ENCODE measurements around the gene ABCB9.

ABCB9 gene

GRCh38 chr12:122994781-122995502 is 28.7 kb upstream of the ABCB9 start:
- DNase-seq: no peak

DNA sequence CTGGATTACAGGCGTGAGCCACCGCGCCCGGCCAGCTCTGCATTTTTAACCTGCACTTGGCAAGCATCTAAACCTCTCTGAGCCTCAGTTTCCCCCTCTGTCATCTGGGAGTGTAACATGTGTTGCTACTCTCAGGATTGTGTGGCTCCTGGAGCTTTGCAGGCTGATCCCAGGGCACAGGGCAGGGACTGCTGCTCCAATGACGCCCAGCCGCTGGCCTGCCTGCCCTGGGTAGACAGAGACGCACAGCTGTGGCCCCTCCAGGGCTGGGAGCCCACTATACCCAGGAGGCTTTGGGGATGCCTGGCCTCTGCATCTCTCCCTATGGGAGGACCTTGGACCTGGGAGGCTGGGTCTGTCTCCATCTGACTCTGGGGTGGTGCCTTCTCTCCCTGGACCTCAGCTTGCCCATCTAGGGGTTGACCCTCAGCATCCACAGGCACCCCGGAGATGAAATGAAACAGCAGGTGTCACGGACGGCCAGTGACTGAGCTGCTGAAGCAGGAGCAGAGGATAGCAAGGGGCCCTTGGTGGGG is 27.9 kb upstream of the ABCB9 start:
- no peak for DNase-seq

DNA sequence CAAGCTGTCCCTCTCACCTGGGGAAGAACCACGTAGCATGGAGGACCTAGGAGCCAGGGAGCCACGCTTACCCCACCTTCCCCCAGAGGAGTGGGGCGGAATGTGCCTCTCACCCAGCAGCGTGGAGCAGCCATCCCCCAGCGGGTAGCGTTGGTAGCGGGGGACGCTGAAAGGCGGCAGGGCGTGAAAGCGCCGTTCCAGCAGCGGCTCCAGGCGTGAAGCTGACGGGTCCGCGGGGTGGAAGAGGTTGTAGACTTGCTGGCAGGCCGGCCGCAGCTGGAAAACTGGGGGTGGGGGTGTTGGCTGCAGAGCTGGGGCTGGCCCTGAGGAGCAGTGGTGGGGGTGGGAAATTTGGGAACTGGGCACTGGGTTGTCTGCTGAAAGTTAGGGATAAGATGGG is 26.1 kb upstream of the ABCB9 start:
- no peak for DNase-seq

- DNase-seq: no peak
Measured at GRCh38 chr12:122991623-122992275, 25.5 kb upstream of the ABCB9 start.

DNA sequence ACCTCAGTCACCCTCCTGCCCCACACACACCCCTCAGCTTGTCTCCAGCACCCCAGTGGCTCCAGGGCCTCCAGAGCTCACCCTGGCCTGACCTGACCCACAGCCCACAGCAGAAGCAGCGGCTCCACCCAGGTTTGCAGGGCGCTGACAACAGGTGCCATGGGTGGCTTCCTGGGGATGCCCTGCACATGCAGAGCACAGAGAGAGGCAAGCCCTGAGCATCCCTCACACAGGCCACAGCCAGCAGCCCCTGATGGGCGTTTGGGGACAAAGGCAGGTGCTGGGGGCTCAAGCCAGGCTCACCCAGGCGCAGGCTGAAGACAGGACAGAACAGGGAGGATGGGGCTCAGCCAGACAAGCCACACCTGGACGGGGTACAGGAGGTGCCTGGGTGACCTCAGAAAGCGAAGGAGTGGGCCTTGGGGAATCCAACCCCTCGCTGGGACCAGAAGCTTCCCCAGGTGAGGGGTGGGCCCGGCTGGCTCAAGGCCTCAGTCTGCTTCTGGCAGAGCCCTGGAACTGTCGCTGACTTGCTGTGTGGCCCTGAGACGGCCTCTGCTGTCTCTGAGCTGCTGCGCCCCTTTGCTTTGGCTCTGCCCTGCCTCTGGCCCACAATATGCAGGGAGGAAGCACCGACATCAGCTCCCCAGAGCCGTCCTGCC is 24.8 kb upstream of the ABCB9 start:
- no peak for DNase-seq

GRCh38 chr12:122990561-122990960 is 24.3 kb upstream of the ABCB9 start:
- no peak for DNase-seq

- no peak for DNase-seq
Measured at GRCh38 chr12:122989874-122990419, 23.7 kb upstream of the ABCB9 start.

DNA sequence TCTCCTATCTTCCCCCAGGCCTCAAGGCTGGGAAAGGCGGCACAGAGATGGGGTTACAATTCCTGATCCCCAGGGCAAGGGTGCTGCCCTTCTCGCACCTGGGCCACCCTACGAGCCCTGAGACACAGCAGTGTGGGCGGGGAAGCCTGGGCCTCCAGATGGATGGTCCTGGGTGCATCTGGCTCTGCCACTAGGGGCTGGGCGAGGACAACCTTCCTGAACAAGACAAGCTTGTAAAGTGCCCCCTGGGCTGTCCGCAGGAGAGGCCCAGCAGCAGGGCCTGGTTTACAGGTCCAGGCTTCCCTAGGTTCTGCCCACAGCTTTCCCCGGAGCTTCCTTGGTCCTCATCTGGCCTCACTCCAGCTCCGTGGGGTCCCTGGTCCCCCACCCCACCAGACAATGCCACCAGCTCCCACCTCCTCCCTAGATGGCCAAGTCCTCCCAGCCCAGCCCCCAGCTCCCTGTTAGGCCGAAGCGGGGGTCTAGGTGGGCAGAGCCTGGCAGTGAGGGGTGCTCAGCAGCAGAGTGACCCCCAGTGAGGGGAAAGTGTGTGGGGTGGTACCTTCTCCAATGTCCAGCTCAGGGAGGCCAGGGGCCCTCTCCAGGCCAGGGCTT is 23.1 kb upstream of the ABCB9 start:
- no peak for DNase-seq

DNA sequence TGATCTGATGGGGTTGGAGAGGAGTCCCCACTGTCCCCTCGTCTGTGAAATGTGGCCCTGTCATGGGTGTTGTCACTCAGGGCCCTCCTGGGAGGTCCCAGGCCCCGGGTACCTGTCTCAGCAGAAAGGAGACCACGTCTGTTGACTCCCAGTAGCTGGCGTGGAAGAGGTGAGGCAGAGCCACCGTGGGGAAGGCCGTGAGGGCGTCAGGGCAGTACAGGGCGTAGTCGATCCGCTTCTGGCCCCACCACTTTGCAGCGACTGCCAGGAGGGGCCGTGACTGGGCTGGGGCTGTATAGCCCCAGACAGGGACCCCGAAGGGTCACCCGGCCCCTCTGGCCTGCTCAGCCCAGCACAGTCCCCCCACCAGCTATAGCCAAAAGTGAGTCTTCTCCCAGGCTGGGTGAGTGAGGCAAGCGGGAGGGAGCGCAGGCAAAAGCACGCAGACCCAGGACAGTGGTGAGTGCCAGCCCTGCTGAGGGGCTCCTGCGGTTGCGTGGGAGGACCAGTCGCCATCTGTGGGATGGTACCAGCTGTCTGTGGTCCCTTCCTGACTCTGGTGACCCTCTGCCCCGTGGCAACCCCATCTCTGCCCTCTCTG is 22.4 kb upstream of the ABCB9 start:
- no peak for DNase-seq

DNA sequence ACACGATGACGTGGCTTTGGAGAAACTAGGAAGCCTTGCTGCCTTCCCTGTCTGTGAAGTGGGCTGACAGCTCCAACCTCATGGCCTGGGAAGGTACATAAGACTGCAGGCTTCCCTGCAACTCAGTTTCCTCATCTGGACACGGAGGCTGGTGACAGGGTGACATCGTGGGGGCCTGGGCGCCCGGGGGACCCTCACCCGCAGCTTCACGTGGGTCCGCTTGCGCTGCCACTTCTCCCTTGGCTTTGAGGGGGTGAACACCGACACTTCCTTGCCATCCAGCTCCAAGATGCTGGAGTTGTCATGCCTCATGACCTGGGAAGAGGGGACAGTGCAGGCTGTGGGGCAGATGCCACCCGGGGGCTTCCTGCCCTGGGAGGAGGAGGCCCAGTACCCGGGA is 21.8 kb upstream of the ABCB9 start:
- no peak for DNase-seq

DNA sequence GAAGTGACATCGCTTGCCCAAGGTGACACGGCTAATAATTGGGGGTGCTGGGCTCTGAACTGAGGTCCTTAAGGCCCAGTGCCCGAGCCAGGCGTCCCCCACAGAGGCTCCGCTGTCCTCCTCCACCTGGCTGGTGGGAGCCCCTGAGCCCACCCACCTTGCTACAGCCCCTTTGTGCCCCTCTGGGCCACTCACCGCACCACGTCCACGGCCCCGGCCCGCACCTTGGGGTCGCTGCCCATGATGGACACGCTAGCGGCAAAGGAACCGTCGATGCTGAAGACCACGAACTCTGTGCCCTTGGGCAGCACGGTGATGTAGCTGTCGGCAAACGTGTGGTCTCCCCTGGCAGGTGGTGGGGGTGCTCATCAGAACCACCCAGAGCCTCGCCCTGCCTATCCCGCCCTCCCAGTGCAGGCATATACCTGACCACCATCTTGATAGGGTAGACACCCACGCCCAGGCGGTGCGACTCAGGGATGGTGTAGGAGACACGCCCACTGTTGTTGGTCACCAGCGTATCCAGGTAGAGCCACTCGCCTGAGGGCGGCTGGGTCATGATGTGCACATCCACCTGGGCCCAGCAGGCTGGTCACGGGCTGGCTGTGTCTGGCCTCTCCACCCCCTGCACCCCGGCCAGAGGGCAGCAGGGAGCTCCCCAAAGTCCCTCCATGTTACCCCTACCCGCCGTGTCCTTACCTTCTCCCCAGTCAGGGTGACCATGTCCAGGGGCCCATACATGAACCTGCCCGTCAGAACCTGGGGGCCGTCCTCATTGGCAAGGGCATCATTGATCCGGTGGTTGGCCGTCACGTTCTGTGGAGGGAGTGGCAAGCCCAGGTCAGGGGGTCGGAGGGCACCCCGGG is 21.1 kb upstream of the ABCB9 start:
- no peak for DNase-seq

DNA sequence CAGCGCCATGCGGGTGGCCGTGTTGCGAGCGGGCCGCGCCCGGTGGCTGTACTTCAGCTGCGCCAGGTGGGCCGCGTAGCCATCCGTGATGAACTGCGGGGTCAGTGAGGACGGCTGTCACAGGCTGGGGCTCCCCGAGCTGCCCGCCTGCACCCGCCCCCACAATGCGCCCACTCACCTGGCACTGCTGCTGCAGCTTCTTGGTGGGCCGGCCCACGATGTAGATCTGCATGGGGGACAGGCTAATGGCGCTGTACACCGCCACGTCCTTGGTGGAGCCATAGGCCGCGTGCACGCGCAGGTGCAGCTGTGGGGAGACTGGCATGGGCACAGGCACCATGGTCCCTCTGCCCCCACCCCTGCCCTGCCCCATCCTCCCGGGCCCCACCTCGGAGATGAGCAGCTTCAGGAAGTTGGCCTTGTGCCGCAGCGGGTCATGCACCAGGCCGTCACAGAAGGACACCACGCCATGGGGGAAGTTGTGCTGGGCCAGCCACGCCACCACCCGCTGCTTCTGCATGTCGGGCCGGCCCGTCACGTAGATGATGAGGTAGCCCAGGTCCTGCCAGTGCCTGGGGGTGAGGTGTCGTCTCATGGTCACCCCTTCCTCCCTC is 20.1 kb upstream of the ABCB9 start:
- no peak for DNase-seq

DNA sequence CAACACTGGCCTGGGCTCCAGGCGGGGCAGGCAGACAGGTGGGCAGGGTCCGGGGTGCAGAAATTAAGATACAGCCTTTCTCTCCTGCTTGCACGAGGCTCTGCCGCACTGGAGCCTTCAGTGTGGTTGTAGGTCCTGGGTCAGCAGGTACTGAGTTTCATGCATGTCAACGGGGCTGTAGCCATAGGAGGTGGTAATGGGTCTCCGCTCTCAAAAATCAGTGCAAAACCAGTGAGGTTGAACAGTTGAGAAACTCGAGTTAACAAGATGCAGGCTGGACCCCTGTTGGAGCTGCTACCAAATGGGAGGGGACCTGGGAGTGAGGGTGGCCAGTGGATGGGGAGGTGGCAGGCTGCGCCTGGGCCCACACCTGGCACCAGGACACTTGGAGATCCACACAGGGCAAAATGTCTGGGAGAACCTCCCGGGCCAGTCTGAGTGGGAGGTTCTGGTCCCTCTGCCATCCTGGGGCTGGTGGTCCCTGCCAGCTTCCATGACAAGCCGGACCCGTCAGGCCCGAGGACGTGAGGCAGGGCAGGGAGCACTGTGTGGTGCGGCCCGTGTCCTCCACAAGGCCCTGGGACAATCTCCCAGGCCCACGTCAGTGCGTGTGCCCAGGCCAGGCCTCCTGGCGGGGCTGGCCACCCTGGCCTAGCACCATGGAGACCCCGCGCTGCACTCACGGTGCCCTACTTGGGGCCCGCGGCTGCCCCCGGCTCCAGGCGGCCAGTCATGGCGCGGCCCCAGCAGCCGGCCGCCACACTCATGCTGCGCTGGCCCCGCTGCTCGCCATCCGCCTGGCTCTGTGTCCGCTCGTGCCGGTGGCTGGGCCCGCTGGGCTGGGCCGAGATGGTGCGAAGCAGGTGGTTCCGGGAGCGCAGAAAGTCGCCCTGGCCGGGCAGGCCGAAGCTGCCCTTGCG is 19.3 kb upstream of the ABCB9 start:
- no peak for DNase-seq

DNA sequence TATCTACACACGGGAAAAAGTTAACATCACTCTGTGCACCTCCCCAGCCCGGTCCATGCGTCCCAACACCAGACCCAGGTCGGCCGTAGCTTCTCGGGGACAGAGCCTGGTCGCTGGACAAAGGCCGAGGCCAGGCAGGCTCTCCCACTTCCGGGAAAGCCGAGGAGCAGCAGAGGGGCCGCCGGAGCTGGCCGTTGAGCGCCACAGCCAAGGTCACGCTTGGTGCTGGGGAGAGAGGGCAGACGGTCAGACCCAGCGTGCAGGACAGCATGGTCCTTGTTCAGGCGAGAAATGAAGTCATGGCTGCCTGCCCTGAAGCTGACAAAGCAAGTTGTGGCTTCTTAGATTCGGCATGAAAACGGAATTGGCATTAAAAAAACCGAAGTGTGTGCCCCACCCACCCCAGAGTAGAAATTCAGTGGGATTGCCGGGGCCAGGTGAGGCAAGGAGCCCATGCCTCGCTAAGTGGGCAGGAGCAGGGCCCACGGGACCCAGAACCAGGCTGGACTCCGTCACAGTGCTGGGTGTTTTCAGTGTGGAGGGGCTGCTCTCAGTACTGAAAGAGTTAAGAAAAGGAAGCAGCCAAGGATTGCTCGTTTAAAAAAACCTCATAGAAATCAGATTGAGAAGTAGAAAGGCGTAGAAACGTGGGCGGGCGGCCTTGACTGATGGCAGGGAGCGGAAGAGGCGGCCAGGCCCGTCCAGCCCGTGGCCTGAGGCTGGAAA is 18.5 kb upstream of the ABCB9 start:
- DNase-seq: no peak

GRCh38 chr12:122983789-122984515 is 17.7 kb upstream of the ABCB9 start:
- no peak for DNase-seq

GRCh38 chr12:122982963-122983788 is 16.9 kb upstream of the ABCB9 start:
- DNase-seq: no peak

GRCh38 chr12:122982477-122982815 is 16.2 kb upstream of the ABCB9 start:
- no peak for DNase-seq

All from activated effector memory CD4-positive, alpha-beta T cell treated with anti-CD3 and anti-CD28 coated beads, Interleukin-2, amount 50 U/mL, for 16 hours (primary cell).